SK-N-SH treated with all-trans-retinoic acid at 6 μM for 48 hours (cell line): Measurements from ENCODE around the gene MRPL38.
A peak's percentile ranks its signal among the peaks of the same experiment; 100 is the strongest.
"Not testable (repeated sequence)": the region's sequence is repeated elsewhere in the genome, so short reads cannot be mapped to it uniquely, and the experiment has no call there.

Experiments used
- ATAC-seq: fragments of 200-7000 bp; cut with Tn5 transposase; 3 replicates; pipeline ENCODE4 v1.9.1; 2020; ENCODE audit warnings: mild to moderate bottlenecking, moderate library complexity
- ARNTL ChIP-seq: fragments of 450-650 bp; formaldehyde crosslinking; IDR thresholded peaks from 2 replicates; pipeline ENCODE4 v1.5.0; 2020; ENCODE audit warnings: low read depth, mild to moderate bottlenecking, moderate library complexity, borderline replicate concordance
- BACH2 ChIP-seq: fragments of 250-450 bp; sonication (Bioruptor Pico); IDR thresholded peaks from 2 replicates; pipeline ENCODE4 v1.9.0; 2021; ENCODE audit warnings: mild to moderate bottlenecking, borderline replicate concordance
- CREB5 ChIP-seq: fragments of 250-450 bp; sonication (Bioruptor Pico); IDR thresholded peaks from 2 replicates; pipeline ENCODE4 v1.5.1; 2020; ENCODE audit warnings: low read depth, mild to moderate bottlenecking, moderate library complexity
- ESRRG ChIP-seq: fragments of 250-450 bp; sonication (Bioruptor Pico); IDR thresholded peaks from 2 replicates; pipeline ENCODE4 v1.6.1; 2021; ENCODE audit warnings: mild to moderate bottlenecking
- GLIS3 ChIP-seq: fragments of 250-450 bp; sonication (Bioruptor Pico); IDR thresholded peaks from 2 replicates; pipeline ENCODE4 v1.5.0; 2020; ENCODE audit warnings: mild to moderate bottlenecking, moderate library complexity
- ISL1 ChIP-seq: fragments of 250-450 bp; sonication (Bioruptor Pico); IDR thresholded peaks from 2 replicates; pipeline ENCODE4 v2.1.2; 2022; ENCODE audit warnings: mild to moderate bottlenecking, moderate library complexity
- OSR1 ChIP-seq: fragments of 250-450 bp; sonication (Bioruptor Pico); IDR thresholded peaks from 2 replicates; pipeline ENCODE4 v1.8.0; 2022; ENCODE audit warnings: moderate library complexity, mild to moderate bottlenecking, inconsistent platforms
- POU6F1 ChIP-seq: fragments of 250-450 bp; sonication (Bioruptor Pico); IDR thresholded peaks from 2 replicates; pipeline ENCODE4 v1.8.0; 2021; ENCODE audit warnings: low read depth, mild to moderate bottlenecking, moderate library complexity, borderline replicate concordance
- RARB ChIP-seq: fragments of 250-450 bp; sonication (Bioruptor Pico); IDR thresholded peaks from 2 replicates; pipeline ENCODE4 v1.8.0; 2021; ENCODE audit warnings: mild to moderate bottlenecking, moderate library complexity
- SNAI2 ChIP-seq: fragments of 250-450 bp; sonication (Bioruptor Pico); IDR thresholded peaks from 2 replicates; pipeline ENCODE4 v1.5.0; 2020; ENCODE audit warnings: mild to moderate bottlenecking, moderate library complexity
- TCF4 ChIP-seq: fragments of 250-450 bp; sonication (Bioruptor Pico); IDR thresholded peaks from 2 replicates; pipeline ENCODE4 v1.8.0; 2021; ENCODE audit warnings: mild to moderate bottlenecking, moderate library complexity, borderline replicate concordance
- TOX ChIP-seq: fragments of 250-450 bp; sonication (Bioruptor Pico); IDR thresholded peaks from 2 replicates; pipeline ENCODE4 v1.8.0; 2021; ENCODE audit warnings: mild to moderate bottlenecking, moderate library complexity, borderline replicate concordance
- ZC3H10 ChIP-seq: fragments of 250-450 bp; sonication (Bioruptor Pico); IDR thresholded peaks from 2 replicates; pipeline ENCODE4 v1.5.1; 2021; ENCODE audit warnings: mild to moderate bottlenecking, moderate library complexity
- ZFP30 ChIP-seq: fragments of 450-650 bp; formaldehyde crosslinking; IDR thresholded peaks from 2 replicates; pipeline ENCODE4 v1.5.0; 2022; ENCODE audit warnings: mild to moderate bottlenecking, moderate library complexity
- ZNF565 ChIP-seq: fragments of 450-650 bp; formaldehyde crosslinking; conservative IDR thresholded peaks from 2 replicates; pipeline ENCODE4 v1.5.0; 2020; ENCODE audit warnings: low read depth, mild to moderate bottlenecking, moderate library complexity
- ZNF8 ChIP-seq: fragments of 450-650 bp; formaldehyde crosslinking; IDR thresholded peaks from 2 replicates; pipeline ENCODE4 v1.5.0; 2020; ENCODE audit warnings: mild to moderate bottlenecking, moderate library complexity
- TF ChIP-seq, protein P1 (sequence below): fragments of 250-450 bp; sonication (Bioruptor Pico); IDR thresholded peaks from 2 replicates; pipeline ENCODE4 v1.8.0; 2020; ENCODE audit warnings: mild to moderate bottlenecking, moderate library complexity, borderline replicate concordance
- TF ChIP-seq, protein P2 (sequence below): fragments of 250-450 bp; sonication (Bioruptor Pico); IDR thresholded peaks from 2 replicates; pipeline ENCODE4 v1.5.1; 2021; ENCODE audit warnings: mild to moderate bottlenecking, moderate library complexity
- TF ChIP-seq, protein P3 (sequence below): fragments of 250-450 bp; sonication (Bioruptor Pico); IDR thresholded peaks from 2 replicates; pipeline ENCODE4 v1.5.0; 2020; ENCODE audit warnings: mild to moderate bottlenecking, moderate library complexity

Gene MRPL38

GRCh38 chr17:75872434-75873351, 32.0 kb downstream of the MRPL38 start:
- ATAC-seq: peak; percentile 49
- TF ChIP-seq CREB5 (CRISPR knock-in tag) (no peak), TOX (CRISPR knock-in tag) (no peak), POU6F1 (CRISPR knock-in tag) (no peak)
- TF ChIP-seq, protein P1, sequence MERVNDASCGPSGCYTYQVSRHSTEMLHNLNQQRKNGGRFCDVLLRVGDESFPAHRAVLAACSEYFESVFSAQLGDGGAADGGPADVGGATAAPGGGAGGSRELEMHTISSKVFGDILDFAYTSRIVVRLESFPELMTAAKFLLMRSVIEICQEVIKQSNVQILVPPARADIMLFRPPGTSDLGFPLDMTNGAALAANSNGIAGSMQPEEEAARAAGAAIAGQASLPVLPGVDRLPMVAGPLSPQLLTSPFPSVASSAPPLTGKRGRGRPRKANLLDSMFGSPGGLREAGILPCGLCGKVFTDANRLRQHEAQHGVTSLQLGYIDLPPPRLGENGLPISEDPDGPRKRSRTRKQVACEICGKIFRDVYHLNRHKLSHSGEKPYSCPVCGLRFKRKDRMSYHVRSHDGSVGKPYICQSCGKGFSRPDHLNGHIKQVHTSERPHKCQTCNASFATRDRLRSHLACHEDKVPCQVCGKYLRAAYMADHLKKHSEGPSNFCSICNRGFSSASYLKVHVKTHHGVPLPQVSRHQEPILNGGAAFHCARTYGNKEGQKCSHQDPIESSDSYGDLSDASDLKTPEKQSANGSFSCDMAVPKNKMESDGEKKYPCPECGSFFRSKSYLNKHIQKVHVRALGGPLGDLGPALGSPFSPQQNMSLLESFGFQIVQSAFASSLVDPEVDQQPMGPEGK (CRISPR knock-in tag): no peak

DNA sequence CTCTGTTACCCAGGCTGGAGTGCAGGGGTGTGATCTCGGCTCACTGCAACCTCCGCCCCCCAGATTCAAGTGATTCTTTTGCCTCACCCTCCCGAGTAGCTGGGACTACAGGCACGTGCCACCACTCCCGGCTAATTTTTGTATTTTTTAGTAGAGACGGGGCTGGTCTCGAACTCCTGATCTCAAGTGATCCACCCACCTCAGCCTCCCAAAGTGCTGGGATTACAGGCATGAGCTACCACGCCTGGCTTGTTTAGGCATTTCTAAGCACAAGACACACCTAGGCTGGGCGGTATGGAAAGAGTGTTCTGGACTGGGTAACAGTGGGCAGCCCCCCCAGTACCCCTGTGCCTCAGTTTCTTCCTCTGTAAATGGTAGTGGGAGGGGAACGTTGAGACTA, 34.5 kb downstream of the MRPL38 start:
- ATAC-seq: not testable (repeated sequence)

DNA sequence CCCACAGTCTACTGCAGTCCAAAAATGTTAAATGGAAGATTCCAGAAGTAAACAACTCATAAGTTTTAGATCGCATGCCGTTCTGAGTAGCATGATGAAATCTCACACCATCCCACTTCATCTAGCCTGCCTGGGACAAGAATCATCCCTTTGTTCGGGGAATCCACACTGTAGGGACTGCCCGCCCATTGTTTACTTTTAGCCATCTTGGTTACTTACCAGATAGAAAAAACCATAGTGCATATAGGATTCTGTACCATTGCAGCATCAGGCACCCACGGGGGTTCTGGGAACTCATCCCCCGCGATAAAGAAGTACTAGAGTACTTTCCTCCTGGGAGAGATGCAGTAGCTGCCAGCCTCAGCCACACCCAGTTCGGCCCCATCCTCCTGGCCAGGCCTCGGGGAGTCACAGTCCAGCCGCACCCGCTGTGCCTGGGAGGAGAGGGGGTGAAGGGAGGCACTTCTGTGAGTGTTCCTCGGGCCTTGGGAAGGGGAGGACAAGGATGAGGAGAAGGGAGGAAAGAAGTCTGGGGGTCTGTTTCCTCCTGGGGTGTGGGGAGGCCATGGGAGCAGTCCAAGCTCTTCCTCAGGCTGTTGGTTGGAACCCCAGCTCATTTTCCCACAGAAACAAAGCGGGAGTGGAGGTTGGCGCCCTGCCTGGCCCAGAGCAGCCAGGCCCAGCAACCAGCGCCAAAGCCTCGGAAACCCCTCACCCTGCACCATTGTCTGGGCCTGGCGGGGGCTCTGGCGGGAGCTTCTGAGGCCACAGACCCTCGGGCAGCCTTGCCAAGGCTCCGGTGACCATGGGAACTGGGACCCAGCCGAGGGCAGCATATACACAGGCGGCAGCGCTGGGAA, 35.2 kb downstream of the MRPL38 start:
- no peak for TF ChIP-seq ZNF565 (CRISPR knock-in tag)
- no peak for TF ChIP-seq TOX (CRISPR knock-in tag)
- TF ChIP-seq ZNF8: no peak
- TF ChIP-seq OSR1 (CRISPR knock-in tag): no peak
- TF ChIP-seq, protein P2, sequence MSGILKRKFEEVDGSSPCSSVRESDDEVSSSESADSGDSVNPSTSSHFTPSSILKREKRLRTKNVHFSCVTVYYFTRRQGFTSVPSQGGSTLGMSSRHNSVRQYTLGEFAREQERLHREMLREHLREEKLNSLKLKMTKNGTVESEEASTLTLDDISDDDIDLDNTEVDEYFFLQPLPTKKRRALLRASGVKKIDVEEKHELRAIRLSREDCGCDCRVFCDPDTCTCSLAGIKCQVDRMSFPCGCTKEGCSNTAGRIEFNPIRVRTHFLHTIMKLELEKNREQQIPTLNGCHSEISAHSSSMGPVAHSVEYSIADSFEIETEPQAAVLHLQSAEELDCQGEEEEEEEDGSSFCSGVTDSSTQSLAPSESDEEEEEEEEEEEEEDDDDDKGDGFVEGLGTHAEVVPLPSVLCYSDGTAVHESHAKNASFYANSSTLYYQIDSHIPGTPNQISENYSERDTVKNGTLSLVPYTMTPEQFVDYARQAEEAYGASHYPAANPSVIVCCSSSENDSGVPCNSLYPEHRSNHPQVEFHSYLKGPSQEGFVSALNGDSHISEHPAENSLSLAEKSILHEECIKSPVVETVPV: no peak
- TF ChIP-seq CREB5 (CRISPR knock-in tag): no peak
- no peak for TF ChIP-seq ISL1 (CRISPR knock-in tag)
- no peak for TF ChIP-seq ZC3H10 (CRISPR knock-in tag)
- no peak for TF ChIP-seq BACH2 (CRISPR knock-in tag)
- no peak for TF ChIP-seq POU6F1 (CRISPR knock-in tag)
- no peak for TF ChIP-seq SNAI2 (CRISPR knock-in tag)
- no peak for TF ChIP-seq ESRRG (CRISPR knock-in tag)
- TF ChIP-seq, protein P3, sequence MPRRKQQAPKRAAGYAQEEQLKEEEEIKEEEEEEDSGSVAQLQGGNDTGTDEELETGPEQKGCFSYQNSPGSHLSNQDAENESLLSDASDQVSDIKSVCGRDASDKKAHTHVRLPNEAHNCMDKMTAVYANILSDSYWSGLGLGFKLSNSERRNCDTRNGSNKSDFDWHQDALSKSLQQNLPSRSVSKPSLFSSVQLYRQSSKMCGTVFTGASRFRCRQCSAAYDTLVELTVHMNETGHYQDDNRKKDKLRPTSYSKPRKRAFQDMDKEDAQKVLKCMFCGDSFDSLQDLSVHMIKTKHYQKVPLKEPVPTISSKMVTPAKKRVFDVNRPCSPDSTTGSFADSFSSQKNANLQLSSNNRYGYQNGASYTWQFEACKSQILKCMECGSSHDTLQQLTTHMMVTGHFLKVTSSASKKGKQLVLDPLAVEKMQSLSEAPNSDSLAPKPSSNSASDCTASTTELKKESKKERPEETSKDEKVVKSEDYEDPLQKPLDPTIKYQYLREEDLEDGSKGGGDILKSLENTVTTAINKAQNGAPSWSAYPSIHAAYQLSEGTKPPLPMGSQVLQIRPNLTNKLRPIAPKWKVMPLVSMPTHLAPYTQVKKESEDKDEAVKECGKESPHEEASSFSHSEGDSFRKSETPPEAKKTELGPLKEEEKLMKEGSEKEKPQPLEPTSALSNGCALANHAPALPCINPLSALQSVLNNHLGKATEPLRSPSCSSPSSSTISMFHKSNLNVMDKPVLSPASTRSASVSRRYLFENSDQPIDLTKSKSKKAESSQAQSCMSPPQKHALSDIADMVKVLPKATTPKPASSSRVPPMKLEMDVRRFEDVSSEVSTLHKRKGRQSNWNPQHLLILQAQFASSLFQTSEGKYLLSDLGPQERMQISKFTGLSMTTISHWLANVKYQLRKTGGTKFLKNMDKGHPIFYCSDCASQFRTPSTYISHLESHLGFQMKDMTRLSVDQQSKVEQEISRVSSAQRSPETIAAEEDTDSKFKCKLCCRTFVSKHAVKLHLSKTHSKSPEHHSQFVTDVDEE (CRISPR knock-in tag): no peak
- TF ChIP-seq GLIS3 (CRISPR knock-in tag): no peak
- no peak for TF ChIP-seq RARB (CRISPR knock-in tag)
- TF ChIP-seq ZFP30 (CRISPR knock-in tag): no peak
- TF ChIP-seq TCF4 (CRISPR knock-in tag): no peak
- TF ChIP-seq, protein P1 (CRISPR knock-in tag): no peak
- no peak for TF ChIP-seq ARNTL (CRISPR knock-in tag)
- TF ChIP-seq, all 23 proteins: peak for 0
- no peak for ATAC-seq

DNA sequence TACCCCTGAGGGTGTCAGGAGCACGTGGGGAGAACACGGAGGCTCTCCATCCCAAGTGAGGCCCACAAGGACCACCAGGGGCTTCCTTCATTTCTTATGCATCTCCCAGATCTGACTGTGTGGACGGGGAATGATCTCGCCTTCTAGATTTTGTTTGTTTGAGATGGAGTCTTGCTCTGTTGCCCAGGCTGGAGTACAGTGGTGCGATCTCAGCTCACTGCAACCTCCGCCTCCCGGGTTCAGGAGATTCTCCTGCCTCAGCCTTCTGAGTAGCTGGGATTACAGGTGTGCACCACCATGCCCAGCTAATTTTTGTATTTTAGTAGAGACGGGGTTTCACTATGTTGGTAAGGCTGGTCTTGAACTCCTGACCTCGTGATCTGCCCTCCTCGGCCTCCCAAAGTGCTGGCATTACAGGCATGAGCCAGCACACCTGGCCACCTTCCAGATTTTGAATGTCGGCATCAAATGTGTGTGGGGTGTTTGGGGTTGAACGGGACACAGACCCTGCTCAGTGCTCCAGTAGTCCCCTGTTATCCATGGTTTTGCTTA, 35.9 kb downstream of the MRPL38 start:
- not testable (repeated sequence) for ATAC-seq
